SK-N-SH treated with all-trans-retinoic acid at 6 μM for 48 hours (cell line): ENCODE measurements around the gene PFN2.

ENCODE experiments used
- ARNTL ChIP-seq: fragments of 450-650 bp; formaldehyde crosslinking; IDR thresholded peaks from 2 replicates; pipeline ENCODE4 v1.5.0; 2020; ENCODE audit warnings: low read depth, mild to moderate bottlenecking, moderate library complexity, borderline replicate concordance
- CREB5 ChIP-seq: fragments of 250-450 bp; sonication (Bioruptor Pico); IDR thresholded peaks from 2 replicates; pipeline ENCODE4 v1.5.1; 2020; ENCODE audit warnings: low read depth, mild to moderate bottlenecking, moderate library complexity
- ESRRG ChIP-seq: fragments of 250-450 bp; sonication (Bioruptor Pico); IDR thresholded peaks from 2 replicates; pipeline ENCODE4 v1.6.1; 2021; ENCODE audit warnings: mild to moderate bottlenecking
- ISL1 ChIP-seq: fragments of 250-450 bp; sonication (Bioruptor Pico); IDR thresholded peaks from 2 replicates; pipeline ENCODE4 v2.1.2; 2022; ENCODE audit warnings: mild to moderate bottlenecking, moderate library complexity
- PPARA ChIP-seq: fragments of 250-450 bp; sonication (Bioruptor Pico); IDR thresholded peaks from 2 replicates; pipeline ENCODE4 v1.5.0; 2020; ENCODE audit warnings: mild to moderate bottlenecking, borderline replicate concordance
- RARB ChIP-seq: fragments of 250-450 bp; sonication (Bioruptor Pico); IDR thresholded peaks from 2 replicates; pipeline ENCODE4 v1.8.0; 2021; ENCODE audit warnings: mild to moderate bottlenecking, moderate library complexity
- TCF4 ChIP-seq: fragments of 250-450 bp; sonication (Bioruptor Pico); IDR thresholded peaks from 2 replicates; pipeline ENCODE4 v1.8.0; 2021; ENCODE audit warnings: mild to moderate bottlenecking, moderate library complexity, borderline replicate concordance
- ZC3H10 ChIP-seq: fragments of 250-450 bp; sonication (Bioruptor Pico); IDR thresholded peaks from 2 replicates; pipeline ENCODE4 v1.5.1; 2021; ENCODE audit warnings: mild to moderate bottlenecking, moderate library complexity
- ZFP30 ChIP-seq: fragments of 450-650 bp; formaldehyde crosslinking; IDR thresholded peaks from 2 replicates; pipeline ENCODE4 v1.5.0; 2022; ENCODE audit warnings: mild to moderate bottlenecking, moderate library complexity
- ZNF565 ChIP-seq: fragments of 450-650 bp; formaldehyde crosslinking; conservative IDR thresholded peaks from 2 replicates; pipeline ENCODE4 v1.5.0; 2020; ENCODE audit warnings: low read depth, mild to moderate bottlenecking, moderate library complexity
- ZNF70 ChIP-seq: fragments of 450-650 bp; formaldehyde crosslinking; IDR thresholded peaks from 2 replicates; pipeline ENCODE4 v1.5.0; 2020; ENCODE audit warnings: mild to moderate bottlenecking, moderate library complexity
- ZNF8 ChIP-seq: fragments of 450-650 bp; formaldehyde crosslinking; IDR thresholded peaks from 2 replicates; pipeline ENCODE4 v1.5.0; 2020; ENCODE audit warnings: mild to moderate bottlenecking, moderate library complexity
- TF ChIP-seq, protein P1 (sequence below): fragments of 250-450 bp; sonication (Bioruptor Pico); IDR thresholded peaks from 2 replicates; pipeline ENCODE4 v1.8.0; 2020; ENCODE audit warnings: mild to moderate bottlenecking, moderate library complexity, borderline replicate concordance

DNA sequence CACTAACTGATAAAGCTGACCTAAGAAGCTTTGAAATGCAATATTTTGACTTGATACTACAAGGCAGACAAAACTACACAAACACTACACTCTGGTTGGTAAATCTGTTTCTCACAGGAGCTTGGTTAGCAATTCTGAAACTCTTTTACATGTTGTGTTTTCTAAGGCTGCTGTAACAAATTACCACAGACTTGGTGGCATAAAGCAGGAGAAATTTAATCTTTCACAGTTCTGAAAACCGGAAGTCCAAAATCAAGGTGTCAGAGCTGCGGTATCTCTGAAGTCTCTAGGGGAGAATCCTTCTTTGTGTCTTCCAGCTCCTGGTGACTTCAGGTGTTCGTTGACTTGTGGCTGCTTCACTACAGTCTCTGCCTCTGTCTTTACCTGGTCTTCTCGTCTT, 12.9 kb upstream of the PFN2 start:
- no peak for TF ChIP-seq ZC3H10 (CRISPR knock-in tag)
- TF ChIP-seq, protein P1, sequence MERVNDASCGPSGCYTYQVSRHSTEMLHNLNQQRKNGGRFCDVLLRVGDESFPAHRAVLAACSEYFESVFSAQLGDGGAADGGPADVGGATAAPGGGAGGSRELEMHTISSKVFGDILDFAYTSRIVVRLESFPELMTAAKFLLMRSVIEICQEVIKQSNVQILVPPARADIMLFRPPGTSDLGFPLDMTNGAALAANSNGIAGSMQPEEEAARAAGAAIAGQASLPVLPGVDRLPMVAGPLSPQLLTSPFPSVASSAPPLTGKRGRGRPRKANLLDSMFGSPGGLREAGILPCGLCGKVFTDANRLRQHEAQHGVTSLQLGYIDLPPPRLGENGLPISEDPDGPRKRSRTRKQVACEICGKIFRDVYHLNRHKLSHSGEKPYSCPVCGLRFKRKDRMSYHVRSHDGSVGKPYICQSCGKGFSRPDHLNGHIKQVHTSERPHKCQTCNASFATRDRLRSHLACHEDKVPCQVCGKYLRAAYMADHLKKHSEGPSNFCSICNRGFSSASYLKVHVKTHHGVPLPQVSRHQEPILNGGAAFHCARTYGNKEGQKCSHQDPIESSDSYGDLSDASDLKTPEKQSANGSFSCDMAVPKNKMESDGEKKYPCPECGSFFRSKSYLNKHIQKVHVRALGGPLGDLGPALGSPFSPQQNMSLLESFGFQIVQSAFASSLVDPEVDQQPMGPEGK (CRISPR knock-in tag), result no peak
- no peak for TF ChIP-seq ZNF565 (CRISPR knock-in tag)
- TF ChIP-seq ZNF70 (CRISPR knock-in tag), result no peak
- no peak for TF ChIP-seq ARNTL
- no peak for TF ChIP-seq ESRRG (CRISPR knock-in tag)
- no peak for TF ChIP-seq PPARA
- TF ChIP-seq ISL1, result no peak
- no peak for TF ChIP-seq ZNF8 (CRISPR knock-in tag)
- TF ChIP-seq TCF4 (CRISPR knock-in tag), result no peak
- TF ChIP-seq RARB (CRISPR knock-in tag), result no peak
- no peak for TF ChIP-seq ZFP30 (CRISPR knock-in tag)
- no peak for TF ChIP-seq CREB5 (CRISPR knock-in tag)
